HEK293 (cell line): Measurements from ENCODE around the gene MALT1.

Source experiments
- SETDB1 ChIP-seq: IDR thresholded peaks from one replicate; pipeline ENCODE4 v1.6.1; 2017; ENCODE audit warnings: mild to moderate bottlenecking, low read length, moderate library complexity, mixed read lengths; ENCODE audit not compliant: insufficient read length
- ZFP41 ChIP-seq: fragments of 450-650 bp; formaldehyde crosslinking; IDR thresholded peaks from 2 replicates; pipeline ENCODE4 v1.5.1; 2016; ENCODE audit warnings: missing biosample characterization, missing genetic modification characterization, borderline replicate concordance
- ZNF140 ChIP-seq: fragments of 450-650 bp; formaldehyde crosslinking; IDR thresholded peaks from 2 replicates; pipeline ENCODE4 v1.5.1; 2016; ENCODE audit warnings: missing biosample characterization, missing genetic modification characterization
- ZNF175 ChIP-seq: fragments of 450-650 bp; formaldehyde crosslinking; IDR thresholded peaks from 2 replicates; pipeline ENCODE4 v1.5.1; 2016; ENCODE audit warnings: missing biosample characterization, missing genetic modification characterization
- TF ChIP-seq, protein P1 (sequence below): fragments of 450-650 bp; formaldehyde crosslinking; IDR thresholded peaks from 2 replicates; pipeline ENCODE4 v1.5.1; 2016; ENCODE audit warnings: missing biosample characterization, missing genetic modification characterization

DNA sequence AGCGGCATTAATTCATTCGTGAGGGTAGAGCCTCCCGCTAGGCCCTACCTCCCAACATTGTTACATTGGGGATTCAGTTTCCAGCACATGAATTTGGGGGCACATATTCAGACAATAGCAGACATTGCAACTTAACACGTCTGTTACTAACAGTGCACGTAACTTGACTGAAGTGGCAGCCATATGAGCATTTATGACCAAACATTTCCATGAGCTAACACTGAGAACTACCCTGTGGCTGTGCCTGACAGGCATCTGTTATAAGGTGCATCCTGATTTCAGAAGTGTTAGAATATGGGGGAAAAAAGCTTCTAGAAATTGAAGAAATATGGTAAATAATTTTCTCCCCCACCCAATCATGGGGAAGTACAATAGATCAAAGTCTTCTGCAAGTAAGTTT is 24.5 kb downstream of the MALT1 start:
- TF ChIP-seq ZNF175 (tag by site-specific recombination) (no peak), ZNF140 (tag by site-specific recombination) (no peak), ZFP41 (tag by site-specific recombination) (no peak), SETDB1 (no peak)
- TF ChIP-seq, protein P1, sequence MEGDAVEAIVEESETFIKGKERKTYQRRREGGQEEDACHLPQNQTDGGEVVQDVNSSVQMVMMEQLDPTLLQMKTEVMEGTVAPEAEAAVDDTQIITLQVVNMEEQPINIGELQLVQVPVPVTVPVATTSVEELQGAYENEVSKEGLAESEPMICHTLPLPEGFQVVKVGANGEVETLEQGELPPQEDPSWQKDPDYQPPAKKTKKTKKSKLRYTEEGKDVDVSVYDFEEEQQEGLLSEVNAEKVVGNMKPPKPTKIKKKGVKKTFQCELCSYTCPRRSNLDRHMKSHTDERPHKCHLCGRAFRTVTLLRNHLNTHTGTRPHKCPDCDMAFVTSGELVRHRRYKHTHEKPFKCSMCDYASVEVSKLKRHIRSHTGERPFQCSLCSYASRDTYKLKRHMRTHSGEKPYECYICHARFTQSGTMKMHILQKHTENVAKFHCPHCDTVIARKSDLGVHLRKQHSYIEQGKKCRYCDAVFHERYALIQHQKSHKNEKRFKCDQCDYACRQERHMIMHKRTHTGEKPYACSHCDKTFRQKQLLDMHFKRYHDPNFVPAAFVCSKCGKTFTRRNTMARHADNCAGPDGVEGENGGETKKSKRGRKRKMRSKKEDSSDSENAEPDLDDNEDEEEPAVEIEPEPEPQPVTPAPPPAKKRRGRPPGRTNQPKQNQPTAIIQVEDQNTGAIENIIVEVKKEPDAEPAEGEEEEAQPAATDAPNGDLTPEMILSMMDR = no peak
